ENCODE measurements around the gene HPF1.
"Not testable (repeated sequence)": the region's sequence is repeated elsewhere in the genome, so short reads cannot be mapped to it uniquely, and the experiment has no call there.

Gene HPF1

DNA sequence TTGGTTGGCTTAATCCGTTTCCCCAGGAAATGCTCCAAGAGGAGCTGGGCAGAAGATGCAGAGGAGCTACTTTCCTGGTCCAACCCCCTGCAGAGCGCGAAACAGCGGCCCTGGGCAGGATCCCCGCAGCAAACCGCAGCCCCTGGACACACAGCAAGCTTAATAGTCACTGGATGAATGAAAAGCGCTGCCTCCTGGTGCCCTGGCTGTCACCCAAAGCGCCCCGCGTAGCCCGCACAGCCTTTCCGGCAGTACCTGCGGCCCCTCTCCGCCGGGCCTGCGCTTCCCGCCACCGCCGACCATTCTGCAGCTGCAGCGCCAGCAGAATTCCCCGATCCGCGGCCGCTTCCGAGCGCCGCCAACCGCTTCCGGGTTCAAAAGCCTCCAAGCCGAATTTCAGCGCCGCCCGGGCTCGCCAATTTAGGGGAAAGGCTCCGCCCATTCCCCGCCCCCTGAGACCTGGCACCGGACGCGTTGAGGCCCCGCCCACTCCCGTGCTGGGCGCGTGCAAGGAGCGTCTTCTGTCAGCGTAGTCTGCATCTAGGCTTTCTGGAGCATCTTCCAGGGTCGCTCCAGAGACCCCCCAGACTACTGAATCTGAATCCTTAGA lies at the start of gene HPF1:
HPF1 (minus strand) TSS at position 370 of the 610 bp plus-strand sequence; CDS start at position 303, 67 bp downstream.
- DNase-seq (ENCODE audit: extremely low spot score, insufficient read length, low read depth) (peak; percentile 87), FAIRE-seq (peak; percentile 95)

DNA sequence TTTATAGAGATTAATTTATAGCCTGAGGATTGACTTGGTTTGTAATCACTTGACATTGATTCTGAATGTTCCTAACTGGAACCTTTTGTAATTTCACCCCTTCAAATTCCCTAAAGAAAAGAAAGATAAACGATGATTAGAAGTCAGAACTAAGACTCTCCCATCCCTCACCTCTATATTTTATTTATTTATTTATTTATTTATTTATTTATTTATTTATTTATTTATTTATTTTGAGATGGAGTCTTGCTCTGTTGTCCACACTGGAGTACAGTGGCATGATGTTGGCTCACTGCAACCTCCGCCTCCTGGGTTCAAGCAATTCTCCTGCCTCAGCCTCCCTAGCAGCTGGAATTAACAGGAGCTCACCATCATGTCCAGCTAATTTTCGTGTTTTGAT lies 49.0 kb upstream of the HPF1 start:
- DNase-seq (ENCODE audit: extremely low spot score, insufficient read length, low read depth); FAIRE-seq: not testable (repeated sequence)

DNA sequence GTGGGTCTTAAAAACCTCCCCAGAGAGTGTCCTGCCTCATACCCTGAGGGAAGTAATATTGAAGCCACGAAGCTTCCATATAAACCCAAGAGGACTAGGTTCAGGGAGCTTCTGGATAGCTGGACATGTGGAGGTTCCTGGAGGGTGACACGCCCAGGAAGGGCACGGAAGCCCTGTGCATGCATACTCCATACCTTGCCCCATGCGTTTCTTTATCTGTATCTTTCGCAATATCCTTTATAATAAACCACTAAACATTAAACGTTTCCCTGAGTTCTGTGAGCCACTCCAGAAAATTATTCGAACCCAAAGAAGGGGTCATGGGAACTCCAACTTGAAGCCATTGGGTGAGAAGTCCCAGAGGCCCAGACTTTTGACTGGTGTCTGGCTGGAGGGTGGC lies 45.7 kb upstream of the HPF1 start:
- DNase-seq (ENCODE audit: extremely low spot score, insufficient read length, low read depth), result no peak
- FAIRE-seq, result no peak

DNA sequence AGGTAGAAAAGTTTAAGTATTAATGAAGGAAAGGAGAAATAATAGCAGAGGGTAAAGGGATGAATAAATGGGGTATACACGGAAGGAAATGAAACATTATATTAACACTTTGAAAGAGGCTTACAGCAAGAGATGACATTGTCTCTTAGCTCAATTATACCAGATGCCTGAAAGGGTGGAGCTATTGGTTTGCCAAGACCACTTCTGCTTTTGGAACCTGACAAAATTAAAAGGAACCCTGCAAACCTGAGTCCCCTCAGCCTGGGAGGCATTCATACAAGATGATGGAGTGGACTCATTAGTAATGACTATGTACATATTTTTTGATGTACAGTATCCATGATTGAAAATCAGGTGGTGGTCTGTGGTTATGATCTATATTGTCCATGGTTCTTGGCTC lies 45.1 kb upstream of the HPF1 start:
- no peak for FAIRE-seq

DNA sequence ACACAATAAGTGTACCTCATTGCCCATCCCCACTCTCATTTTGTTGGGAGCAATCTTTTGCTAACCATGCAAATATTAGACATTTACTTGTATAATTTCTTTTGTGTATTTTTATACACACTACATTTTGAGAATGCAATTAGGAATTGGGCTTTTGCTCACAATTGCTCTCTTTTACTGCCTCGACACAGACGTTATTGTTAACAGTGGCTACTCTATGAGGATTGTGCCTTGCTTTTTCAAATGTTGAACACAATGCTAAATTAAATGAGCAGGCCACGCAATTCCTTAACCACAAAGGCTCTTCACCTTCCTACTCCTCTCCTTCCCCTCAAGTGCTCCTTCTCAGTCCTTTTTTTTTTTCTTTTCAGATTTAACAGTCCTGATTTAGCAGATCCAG lies 42.8 kb upstream of the HPF1 start:
- FAIRE-seq, result no peak
- DNase-seq (ENCODE audit: extremely low spot score, insufficient read length, low read depth), result no peak

More for the DNA sequence above, 45.1 kb upstream of the HPF1 start:
- no peak for DNase-seq (ENCODE audit: extremely low spot score, insufficient read length, low read depth)

DNA sequence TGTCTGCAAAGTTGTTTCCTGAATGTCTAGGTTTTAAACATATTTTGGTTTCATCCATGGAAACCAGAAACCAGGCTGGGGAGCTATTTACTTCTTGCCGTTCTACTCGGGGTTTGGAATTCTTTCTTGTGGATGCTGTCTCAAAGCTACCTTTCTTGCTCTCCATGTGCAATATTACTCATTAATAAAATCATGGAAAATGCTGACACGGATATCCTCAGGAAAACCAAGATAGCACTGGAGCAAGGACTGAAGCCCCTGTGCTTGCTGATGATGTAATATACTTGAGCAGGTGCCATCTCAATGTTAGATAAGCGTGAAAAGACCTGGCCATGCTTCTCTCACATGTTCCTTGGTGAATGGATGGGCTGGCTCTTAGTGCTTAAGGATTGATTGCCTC lies 41.5 kb upstream of the HPF1 start:
- DNase-seq (ENCODE audit: extremely low spot score, insufficient read length, low read depth), result no peak
- no peak for FAIRE-seq

DNA sequence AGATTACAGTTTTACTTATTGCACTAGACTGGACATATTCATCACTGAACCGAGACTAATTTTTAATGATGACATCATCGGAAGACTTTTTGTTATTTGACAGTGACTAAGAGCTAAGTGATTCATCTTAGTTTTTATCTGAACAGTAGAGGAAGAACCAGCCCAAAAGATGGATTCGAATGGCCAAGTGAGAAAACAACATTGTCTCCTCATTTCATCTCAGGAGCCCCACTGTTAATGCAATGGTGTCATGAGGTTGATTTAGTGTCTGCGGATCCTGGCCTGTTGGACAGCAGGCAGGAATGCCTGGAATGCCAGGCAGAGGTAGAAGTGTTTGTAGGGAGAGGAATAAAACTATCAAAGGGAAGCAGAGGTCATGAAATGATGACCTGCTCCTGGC lies 37.8 kb upstream of the HPF1 start:
- FAIRE-seq, result no peak
- DNase-seq (ENCODE audit: extremely low spot score, insufficient read length, low read depth), result no peak

DNA sequence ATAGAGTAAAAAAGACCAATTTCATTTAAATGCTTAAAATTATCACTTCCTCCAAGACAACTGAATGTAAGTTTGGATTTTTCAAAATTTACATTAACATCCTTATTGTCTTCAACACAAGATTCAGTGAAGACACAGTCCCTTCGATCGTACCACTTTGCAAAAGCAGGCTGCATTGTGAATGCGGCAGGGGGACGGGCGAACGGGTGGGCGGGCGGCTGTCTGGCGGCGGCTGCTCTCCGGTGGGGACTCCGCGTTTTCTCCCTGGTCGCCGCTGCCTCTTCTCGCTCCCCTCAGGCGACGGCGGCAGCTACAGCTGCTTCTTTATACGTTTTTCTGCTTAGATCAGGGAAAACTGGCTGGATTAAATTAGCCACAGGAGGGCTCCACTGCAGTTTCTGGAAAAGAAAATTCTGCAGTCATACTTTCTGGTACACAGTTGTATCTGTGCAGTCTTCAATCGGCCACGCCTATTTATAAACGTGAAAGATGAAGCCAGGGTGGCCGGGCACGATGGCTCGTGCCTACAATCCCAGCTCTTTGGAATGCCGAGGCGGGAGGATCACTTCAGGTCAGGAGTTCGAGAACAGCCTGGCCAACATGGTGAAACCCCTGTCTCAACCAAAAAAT lies 33.9 kb upstream of the HPF1 start:
- DNase-seq (ENCODE audit: extremely low spot score, insufficient read length, low read depth), result no peak
- no peak for FAIRE-seq

DNA sequence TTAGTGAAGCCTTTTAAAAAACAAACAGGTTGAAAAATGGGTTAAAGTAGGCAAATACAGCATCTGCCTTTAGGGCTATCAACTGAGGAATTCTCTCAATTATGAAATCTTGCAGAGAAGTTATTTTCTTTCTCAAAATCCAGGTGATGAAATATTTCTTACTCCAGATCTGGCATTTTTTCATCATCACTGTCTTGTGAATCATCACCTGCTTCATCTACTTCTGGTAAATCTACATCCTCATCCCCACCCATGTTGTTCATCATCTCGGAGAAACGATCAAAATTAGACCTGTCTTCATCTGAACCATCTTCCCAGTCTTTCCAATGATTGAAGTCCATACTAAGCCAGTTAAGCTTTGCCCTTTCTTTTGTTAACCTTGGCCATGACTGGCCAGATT lies 33.3 kb upstream of the HPF1 start:
- DNase-seq (ENCODE audit: extremely low spot score, insufficient read length, low read depth) (no peak), FAIRE-seq (no peak)

DNA sequence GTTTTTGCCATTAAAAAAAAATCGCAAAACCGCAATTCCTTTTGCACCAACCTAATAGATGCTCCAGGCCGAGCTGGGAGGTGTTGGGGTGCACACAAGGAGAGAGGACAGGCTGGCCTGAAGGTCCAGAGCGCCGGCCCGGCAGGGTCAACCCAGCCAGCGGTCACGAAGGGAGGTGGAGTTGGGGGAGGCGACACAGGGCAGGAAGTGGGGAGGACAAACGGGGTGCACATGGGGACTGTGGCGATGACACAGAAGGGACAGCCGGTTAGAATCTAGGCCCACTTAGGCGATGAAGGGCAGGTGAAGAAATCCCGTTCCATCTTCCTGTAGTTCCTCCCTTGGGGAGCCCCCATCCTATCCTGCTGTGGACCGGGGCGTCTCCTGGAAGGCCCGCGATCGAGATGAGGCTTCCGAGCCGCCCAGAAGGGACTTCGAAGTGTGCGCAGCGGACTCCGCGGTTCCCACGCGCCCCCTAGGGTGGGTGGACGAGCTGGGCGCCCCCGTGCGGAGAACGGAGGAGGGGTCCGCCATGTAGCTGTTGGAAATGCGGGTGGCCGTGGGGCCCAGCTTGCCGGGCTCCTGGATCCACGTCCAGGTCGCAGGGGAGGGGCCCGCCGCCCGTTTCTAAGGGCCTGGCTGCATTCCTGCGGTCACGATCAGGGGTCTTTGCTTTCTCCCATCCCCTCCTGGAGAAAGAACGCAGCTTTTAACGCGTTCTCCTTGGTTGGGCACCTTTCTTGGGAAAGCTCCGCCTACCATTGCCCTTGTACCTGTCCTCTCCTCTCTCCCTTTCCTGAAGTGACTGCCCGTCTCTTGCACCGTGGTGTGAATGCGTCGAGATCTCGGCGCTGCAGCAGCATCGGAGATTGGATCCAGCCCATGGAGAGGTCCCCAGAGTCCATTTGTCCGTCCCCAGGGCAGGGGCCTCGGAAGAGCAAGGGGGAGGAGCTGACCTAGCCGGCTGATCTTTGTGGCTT lies 17.0 kb upstream of the HPF1 start:
- no peak for FAIRE-seq
- DNase-seq (ENCODE audit: extremely low spot score, insufficient read length, low read depth), result no peak

DNA sequence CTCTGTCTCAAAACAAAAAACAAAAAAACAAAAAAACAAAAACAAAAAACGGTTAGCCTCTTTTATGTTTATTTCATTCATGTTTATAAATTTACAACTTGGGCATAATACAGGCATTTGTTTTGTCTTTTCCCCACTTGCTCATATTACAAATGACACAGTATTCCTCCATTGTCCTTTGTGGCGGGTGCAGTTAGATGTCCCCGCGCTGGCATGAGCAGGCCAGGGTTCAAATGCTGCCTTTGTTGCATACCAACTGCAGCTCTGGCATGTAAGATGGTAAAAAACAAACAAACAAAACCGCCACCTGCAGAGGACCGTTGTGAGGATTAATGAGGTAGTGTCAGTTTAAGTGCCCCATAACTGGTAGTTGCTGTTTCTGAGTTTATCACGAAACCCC lies 16.1 kb upstream of the HPF1 start:
- DNase-seq (ENCODE audit: extremely low spot score, insufficient read length, low read depth), result no peak
- FAIRE-seq, result no peak

DNA sequence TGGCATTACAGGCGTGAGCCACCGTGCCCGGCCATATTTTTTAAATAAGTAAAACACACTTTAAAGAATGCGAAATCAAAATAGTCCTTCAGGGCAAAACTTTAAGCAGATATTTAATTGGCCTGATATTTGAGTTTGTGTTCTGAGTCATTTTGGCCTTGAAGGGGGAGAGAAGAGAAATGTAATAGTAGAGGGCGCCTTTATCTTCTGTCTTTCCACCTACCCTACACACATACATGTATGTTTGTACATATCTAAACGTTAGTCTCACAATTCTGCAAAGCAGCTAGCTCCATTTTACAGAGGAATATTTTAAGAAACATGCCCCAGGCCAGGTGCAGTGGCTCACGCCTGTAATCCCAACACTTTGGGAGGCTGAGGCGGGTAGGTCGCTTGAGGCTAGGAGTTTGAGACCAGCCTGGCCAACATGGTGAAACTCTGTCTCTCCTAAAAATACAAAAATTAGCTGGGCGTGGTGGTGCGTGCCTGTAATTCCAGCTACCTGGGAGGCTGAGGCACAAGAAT lies 13.9 kb upstream of the HPF1 start:
- not testable (repeated sequence) for DNase-seq (ENCODE audit: extremely low spot score, insufficient read length, low read depth); FAIRE-seq

DNA sequence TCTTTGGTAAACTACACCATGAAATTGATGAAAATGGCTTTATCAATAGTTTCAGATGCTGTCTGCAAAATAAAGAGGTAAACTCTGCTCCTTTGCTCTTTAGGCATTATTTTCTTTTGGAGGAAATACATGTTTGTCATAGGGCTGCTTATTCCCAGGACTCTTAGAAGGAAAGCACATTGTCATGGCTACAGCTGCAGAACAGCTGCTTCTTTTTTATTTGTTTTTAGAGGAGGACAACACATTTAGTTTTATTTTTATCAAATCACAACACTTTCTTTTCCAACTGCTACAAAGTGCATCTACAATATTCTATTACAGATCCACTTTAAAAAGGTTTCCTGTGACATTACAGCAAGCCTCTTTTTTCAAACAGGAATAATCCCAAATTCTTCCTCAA lies 12.7 kb upstream of the HPF1 start:
- no peak for FAIRE-seq
- no peak for DNase-seq (ENCODE audit: extremely low spot score, insufficient read length, low read depth)

DNA sequence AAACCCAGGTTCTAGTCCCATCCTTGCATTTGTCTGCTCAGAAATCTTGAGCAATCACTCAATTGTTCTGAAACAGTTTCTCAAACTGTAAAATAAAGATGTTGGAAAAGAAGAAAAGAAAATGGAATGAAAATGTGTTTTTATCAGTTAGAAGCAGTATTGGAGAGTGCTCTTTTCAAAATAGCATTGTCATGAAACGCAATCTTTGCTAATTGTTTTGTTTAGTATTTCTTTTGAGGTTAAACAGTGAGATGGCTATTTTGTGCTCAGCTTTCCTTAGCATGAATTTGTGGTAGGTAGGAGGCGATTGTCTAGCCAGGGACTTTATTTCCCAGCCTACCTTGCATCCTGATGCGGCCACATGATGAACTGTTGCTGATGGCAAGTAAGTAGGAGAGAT lies 10.6 kb upstream of the HPF1 start:
- FAIRE-seq (no peak), DNase-seq (ENCODE audit: extremely low spot score, insufficient read length, low read depth) (no peak)

DNA sequence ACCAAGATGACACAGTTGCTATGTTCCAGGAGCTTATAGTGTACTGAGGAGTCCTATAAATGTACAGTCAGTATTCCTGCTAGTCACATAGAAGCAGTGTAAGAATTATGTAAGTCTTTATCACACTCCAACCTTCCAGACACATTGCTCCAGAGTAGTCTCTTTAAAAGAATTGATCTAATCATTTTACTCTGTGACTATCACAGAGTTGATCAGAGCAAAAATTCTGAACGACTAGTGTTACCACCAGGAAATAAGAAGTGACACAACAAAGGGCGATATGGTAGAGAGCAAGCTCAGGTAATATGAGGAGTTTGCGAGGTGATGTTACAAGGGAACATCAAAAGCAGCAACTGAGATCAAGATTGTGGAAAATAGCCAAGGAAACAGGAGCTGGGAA lies 9.0 kb upstream of the HPF1 start:
- no peak for DNase-seq (ENCODE audit: extremely low spot score, insufficient read length, low read depth)
- FAIRE-seq, result no peak

DNA sequence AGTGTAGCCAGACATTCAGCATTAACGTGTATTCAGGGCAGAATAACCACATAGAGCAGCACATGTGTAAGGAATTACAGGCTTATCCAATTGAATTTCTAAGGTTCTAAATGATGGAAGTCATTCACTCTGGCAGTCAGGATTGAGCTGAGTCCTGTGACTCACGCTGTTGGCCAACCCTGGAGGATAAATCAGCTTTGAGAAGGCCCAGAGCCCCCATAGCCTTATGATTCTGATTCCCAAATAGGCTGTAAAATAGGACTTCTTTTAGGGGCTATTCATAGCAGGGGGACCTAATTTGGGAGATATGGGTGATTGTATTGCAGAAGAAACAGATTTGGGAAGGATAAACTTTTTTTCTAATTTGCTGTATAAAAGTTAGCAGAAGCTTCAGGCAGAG lies 8.1 kb upstream of the HPF1 start:
- DNase-seq (ENCODE audit: extremely low spot score, insufficient read length, low read depth) (no peak), FAIRE-seq (no peak)

DNA sequence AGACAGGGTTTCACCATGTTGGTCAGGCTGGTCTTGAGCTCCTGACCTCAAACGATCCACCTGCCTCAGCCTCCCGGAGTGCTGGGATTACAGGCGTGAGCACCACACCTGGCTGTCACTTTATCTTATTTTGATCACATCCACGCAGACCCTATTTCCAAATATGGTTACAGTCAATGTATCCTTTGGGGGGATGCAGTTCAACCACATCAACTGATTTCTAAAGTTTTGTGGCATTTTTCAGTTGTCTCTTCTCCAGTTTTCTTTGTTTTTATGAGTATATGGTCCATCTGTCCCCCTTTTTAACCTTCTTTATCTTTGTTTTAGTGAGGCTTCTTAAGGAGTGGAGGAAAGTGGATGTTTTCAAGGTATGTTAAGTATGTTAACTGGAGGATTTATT lies 4.1 kb upstream of the HPF1 start:
- no peak for DNase-seq (ENCODE audit: extremely low spot score, insufficient read length, low read depth)
- no peak for FAIRE-seq

DNA sequence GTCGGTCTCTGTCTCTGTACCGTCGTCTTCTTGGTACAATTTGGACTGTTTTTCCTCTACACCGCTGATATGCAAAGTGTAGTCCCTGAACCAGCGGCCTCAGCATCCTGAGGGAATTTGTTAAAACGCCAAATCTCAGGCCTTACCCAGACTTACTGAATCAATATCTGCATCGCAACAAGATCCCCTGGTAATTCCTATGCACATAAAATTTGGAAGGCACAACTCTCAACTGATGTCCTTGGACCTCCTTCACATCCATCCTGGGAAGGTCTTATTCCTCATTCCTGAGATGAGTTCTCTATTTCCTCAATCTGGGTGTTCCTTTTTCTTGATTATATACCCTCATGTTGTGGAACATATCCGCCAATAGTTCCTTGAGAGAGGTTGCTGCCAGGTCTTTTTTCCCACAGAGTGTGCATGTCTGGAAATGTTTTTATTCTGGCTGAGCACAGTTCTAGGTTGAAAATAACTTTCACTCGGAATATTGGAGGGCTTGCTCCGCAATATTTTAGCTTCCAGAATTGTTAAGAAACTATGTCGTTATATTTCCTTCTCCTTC lies 738 bp upstream of the HPF1 start:
- FAIRE-seq, result no peak
- DNase-seq (ENCODE audit: extremely low spot score, insufficient read length, low read depth), result no peak

DNA sequence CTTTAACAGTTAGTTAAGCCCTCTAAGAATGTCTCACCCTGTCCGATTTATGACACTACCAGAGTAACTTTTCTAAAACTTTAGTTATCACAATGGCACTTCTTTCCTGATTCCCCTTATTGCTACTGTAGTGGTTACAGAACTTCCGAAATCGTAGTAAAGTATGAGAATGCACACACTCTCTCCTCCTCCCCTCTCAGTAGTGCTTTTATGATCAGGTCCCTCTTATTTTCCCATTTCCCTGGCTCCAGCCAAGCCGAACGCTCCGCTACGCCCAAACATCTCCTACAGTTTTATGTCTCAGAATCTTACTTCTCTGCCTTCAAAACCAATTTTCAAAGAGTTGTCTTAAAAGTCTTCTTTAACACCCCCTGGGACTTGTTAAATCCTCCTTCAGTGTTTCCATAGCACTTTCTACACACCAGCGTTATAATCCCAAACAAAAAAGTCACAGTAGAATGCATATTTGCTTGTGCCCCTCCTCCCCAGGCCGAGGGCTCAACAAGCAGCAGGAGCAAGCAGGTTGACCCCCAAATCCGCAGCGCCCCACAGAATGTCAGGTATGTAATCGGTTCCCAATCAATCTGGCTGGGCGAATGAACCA lies 671 bp downstream of the HPF1 start:
- DNase-seq (ENCODE audit: extremely low spot score, insufficient read length, low read depth) (no peak), FAIRE-seq (peak; percentile 77)

DNA sequence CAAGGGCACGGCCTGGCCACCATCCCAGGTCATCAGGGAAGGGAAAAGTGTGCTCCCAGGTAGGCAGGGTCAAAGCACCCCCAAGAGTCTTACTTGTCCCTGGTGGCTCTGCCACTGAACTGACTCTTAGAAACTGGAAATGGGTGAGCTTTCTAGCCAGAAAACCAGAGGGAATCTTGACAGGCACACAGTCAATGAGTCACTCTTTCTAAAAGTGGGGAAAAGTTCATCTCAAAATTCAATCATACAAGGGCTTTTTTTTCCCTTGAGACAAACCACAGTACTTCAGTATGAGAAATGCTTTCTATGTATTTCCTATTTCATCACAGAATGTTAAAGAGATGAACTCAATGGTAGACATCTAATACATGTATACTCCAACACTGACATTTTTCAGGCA lies 12.5 kb downstream of the HPF1 start:
- DNase-seq (ENCODE audit: extremely low spot score, insufficient read length, low read depth) (no peak), FAIRE-seq (no peak)

All from GM18507 (cell line).